ENCODE measurements around the gene DRD3.

Gene DRD3

DNA sequence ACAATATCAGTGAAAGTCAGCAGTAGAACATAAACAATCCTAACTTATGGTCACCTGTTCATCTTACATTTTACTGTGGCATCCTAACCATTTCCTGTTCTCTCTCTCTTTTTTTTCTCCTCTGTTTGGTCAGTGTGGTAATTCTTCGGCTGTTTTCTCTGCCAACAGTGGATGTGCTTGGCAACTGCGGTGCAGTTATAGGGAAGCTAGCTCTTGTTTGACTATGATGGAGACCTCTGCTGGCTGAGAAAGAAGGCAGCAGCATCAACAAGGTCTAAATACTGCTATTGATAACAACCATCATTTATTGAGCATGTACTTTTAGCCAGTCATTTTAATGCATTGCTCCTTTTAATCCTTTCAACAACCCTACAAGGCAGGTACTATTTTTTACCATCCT is 723 bp upstream of the DRD3 start:
- no peak for DNase-seq (ENCODE audit: low read depth)

- DNase-seq (ENCODE audit: low read depth), result no peak
These were observed 2.0 kb downstream of the DRD3 start for GRCh38 chr3:114176890-114177289.

DNA sequence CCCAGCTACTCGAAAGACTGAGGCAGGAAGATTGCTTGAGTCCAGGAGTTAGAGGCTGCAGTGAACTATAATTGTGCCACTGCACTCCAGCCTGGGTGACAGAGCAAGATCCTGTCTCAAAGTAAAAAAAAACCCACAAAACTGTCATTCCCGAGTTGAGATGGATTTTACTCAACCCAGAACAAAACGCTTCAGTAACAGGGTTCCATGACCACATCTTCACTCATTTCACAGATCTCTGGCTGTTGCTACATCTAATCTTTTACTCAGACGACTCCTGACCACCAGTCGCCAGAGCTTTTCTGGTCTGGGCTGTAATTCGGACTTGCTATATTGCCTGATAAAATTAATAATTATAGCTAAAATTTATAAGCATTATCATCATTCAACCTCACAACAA is 2.4 kb downstream of the DRD3 start:
- no peak for DNase-seq (ENCODE audit: low read depth)

- DNase-seq (ENCODE audit: low read depth), result no peak
These were observed 3.5 kb downstream of the DRD3 start for GRCh38 chr3:114175204-114175987.

- no peak for DNase-seq (ENCODE audit: low read depth)
These were observed 7.2 kb downstream of the DRD3 start for GRCh38 chr3:114171677-114172076.

DNA sequence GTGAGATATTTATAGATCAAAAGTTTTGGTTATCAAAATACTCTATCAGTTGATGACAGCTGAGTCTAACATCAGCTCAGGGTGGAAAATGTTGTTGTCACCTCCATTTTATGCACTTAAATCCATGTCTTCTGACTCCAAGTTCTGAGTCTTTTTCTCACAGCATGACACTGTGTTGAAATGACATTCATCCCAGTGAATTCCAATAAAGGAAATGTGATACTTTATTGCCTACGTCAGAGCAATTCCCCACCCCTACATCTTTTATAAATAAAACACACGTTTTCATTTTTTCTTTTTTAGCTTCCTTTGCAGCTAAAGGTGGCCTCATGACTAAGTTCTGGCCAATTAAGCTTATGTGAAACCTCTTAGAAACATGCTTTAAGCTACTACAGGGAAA is 10.7 kb downstream of the DRD3 start:
- no peak for DNase-seq (ENCODE audit: low read depth)

DNA sequence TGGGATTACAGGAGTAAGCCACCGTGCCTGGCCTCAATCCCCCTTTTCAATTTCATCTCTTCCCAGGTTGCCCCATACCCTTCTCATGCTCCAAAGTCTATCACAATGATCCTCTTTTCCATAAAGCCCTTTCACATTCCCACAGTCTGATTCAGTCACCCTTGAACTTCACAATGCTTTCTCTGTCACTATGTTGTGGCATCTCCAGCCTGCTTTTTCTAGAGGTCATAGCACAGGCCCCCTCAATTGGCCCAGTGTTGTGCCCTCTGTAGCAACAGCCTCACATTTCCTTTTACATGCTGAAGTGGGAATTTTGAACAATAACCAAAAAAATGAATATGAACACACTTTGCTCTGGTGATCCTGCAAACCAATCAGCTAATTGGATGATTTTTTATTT is 21.5 kb downstream of the DRD3 start:
- DNase-seq (ENCODE audit: low read depth), result no peak

- peak; percentile 12 for DNase-seq (ENCODE audit: low read depth)
These were observed 23.5 kb downstream of the DRD3 start for GRCh38 chr3:114155370-114155821.

DNA sequence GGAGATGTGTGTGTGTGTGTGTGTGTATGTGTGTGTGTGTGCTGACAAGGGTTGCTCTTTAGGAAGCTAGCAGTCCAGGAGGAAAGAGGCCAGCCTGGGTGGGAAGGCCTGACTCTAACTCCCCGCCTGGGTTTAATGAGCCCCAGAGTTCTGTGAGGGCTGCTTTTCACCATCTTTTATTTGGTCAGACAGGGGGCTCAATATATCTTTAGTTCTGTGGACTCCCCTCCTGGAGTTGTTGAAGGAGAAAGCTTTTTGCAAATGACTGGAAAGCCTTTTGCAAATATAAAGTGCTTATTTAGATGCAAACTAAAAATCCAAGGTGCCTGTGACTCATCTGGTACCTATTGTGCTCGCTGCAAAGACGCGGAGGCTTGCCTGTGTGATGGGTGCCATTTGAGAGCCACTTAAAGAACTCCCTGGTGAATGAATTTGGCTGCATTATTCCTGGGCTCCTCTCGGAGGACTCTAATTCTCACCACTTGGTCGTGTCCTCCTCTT is 24.5 kb downstream of the DRD3 start:
- DNase-seq (ENCODE audit: low read depth), result no peak

DNA sequence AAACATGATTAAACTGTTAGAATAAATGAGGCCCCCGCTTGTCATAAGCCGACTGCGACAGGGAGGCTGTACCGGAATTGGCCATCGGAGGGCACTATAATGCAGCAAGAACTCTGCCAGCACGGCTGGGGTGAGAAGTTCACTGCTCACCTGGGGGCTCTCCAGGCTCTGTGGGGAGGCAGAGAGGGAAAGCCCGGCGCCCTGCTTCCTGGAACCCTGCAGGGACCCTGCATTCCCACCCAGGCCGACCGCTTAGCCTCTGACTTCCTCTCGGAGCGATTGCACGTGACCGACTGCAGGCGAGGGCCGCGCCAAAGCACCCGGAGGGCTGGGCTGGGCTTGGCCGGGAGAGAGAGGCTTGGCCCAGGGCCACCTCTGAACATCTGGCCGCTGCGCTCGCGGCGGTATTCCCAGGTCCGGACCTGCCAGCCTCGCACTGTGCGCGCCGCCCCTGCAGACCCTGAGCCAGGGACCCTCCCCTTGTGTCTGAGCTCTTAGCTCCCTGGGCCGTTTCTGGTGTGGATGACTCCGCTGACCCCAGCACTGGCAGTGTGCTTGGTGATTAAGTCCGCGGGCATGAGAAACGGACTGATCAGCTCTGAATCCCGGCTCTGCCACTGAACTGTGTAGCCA is 26.2 kb downstream of the DRD3 start:
- peak; percentile 80 for DNase-seq (ENCODE audit: low read depth)

DNA sequence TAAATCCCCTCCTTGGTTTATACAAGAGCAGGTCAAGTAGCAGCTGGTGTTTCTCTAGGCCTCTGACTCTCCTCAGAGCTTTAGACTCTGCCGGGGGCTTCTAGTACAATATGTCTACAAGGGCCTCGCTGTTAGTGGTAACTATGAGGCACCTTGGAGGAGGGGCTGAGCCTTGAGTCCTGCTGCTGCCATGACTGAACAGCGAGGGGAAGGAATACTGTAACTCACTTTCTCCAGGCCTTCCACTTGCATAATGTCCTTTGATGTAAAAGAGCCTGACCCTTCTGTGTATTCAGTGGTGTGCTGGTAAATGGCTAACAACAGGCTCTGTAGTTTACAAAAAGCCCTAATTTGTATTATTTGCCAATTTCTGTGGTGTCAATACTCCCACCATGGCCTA is 27.8 kb downstream of the DRD3 start:
- DNase-seq (ENCODE audit: low read depth), result no peak

- DNase-seq (ENCODE audit: low read depth), result no peak
These were observed 31.6 kb downstream of the DRD3 start for GRCh38 chr3:114147251-114147650.

DNA sequence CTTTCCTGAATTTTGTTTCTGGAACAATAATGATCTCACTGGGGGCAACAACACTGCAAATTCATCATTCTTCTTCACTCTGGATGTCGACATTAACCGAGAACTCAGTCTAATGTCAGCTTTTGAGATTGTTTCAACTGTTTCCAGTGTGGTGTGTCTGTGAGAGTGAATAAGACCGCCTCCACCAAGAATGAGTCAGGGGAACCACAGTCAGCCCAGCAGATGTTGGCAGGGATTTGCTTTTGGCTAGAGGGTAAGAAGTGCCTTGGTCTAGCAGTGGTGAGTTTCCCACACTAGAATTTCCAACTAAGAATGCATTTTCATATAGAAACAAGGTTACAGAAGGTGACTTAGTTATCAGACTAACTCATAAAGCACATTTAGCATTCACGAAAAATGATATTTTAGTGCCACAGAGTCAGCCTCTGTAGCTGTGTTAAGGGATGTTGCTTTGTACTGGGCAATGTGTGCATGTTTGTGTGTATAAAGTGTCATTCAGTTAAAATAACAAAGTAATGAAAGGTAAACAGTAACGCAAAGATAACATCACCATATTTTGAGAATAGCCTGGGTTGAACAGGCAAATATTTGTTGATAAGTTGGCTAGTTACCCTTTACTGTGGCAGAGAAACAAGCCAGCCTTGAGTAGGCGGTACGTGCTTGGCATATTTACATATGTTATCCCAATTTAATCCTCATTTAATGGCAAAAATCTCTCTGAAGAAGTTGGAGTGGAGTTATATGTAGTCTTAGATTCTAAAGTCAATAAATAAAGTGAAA is 33.8 kb downstream of the DRD3 start:
- DNase-seq (ENCODE audit: low read depth), result no peak

- no peak for DNase-seq (ENCODE audit: low read depth)
These were observed 35.0 kb downstream of the DRD3 start for GRCh38 chr3:114143817-114144216.

DNA sequence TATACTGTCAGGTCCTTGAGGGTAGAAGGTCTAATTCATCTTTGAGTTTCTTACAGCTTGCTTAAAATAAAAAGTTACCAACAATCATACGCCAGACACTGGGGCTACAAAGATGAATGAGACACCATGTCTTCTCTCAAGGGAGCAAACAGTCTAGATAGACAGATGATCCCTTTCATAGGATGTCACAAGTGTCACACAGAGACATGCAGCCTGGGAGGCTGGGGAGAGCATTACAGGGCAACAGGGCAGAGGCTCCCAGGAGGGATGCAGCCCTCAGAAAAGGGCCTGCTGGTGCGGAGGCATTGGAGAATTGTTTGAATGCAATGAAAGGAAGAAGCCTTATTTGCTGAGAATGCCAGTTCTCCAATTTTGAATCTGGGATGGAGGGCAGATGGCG is 39.0 kb downstream of the DRD3 start:
- no peak for DNase-seq (ENCODE audit: low read depth)

- no peak for DNase-seq (ENCODE audit: low read depth)
These were observed 44.9 kb downstream of the DRD3 start for GRCh38 chr3:114133947-114134346.

DNA sequence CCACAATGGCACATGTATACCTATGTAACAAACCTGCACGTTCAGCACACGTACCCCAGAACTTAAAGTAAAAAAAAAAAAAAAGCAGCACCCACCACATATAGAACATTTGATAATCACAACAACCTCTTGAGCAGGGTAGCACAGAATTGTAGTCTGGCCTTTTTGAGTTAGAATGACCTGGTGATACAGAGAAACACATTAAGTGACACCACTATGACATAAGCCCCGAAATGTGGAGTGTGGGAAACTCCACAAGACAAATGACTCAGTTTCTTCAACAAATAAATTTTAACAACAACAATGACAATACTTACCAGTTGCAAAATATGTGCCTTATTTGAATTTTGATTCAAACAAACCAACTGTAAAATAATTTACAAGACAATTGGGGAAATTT is 46.4 kb downstream of the DRD3 start:
- no peak for DNase-seq (ENCODE audit: low read depth)

- no peak for DNase-seq (ENCODE audit: low read depth)
These were observed 50.0 kb downstream of the DRD3 start for GRCh38 chr3:114128826-114129225.

GRCh38 chr3:114128231-114128630 is 50.6 kb downstream of the DRD3 start:
- DNase-seq (ENCODE audit: low read depth), result no peak

DNA sequence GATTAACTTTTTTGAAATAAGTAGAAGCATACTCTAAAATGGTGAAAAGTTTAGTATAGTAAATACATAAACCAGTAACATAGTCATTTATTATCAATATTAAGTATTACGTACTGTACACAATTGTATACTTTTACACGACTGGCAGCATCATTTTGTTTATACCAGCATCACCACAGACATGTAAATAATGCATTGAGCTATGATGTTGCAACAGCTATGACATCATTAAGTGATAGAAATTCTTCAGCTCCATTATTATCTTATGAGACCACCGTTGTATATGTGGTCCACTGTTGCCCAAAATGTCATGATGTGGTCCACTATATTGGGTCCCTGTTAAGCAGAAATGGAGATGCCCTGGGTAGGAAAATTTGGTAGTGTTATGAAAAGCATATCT is 51.3 kb downstream of the DRD3 start:
- DNase-seq (ENCODE audit: low read depth), result no peak

GRCh38 chr3:114126461-114126860 is 52.4 kb downstream of the DRD3 start:
- no peak for DNase-seq (ENCODE audit: low read depth)

DNA sequence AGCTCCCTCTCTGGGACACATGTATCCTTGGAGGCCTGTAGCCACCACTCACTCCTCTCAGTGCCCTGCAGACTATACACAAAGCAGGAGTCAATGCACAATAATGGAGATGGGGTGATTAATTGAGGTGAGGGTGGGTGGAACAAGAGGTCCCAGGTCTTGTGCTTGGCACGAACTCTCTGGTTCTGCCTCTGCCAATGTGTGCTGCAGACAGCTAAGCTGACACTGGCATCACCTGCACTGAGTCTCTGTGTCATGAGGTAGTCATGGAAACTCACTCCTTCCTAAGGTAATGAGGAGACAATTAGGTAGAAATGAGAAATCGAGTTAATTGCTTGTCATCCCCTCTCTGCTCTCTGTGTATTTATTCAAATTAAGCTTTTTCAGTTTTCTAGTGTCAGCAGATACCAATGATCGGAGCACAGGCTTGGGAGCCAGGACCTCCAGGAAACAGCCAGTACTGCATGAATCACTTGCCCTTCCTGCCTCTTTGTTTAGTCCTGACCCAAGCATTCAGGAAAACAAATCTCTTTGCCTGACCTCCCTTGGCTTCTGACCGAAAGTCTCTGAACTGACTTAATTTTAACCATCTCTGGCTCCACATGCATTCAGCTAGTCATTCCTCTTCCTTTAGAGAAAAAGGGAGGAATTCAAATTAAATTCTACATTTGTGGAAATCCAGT is 56.7 kb downstream of the DRD3 start:
- DNase-seq (ENCODE audit: low read depth), result no peak

Measured in activated T-cell treated with anti-CD3 and anti-CD28 coated beads for 1 hour (primary cell).